ENCODE data around the gene GALNT7. TPM values are rescaled to one million over a fixed set of nuclear protein-coding genes. Genes with fewer than 3 reads are reported as not detected.

Gene GALNT7
- total RNA-seq, 4 donors from 2014 or later: 37.1 to 139 (median 96.4) TPM

- H3K4me3 ChIP-seq: peak overlapping the region; percentile 70 to 99 (median 85)
- peaks cover 0 to 24% (median 0%) of the 10 kb centered on the region in 4 donors for H3K4me1 ChIP-seq
- H3K27ac ChIP-seq: peak overlapping the region; percentile 88 to 98 (median 94)
- DNase-seq: peak in 2 of 3 donors; percentile 54 to 75
- TF ChIP-seq POLR2A (IDR thresholded peaks at IDR 0.05) (peak; percentile 16 to 27), CTCF (IDR thresholded peaks at IDR 0.05) (no peak)
- H3K36me3 ChIP-seq: no peaks in the 10 kb centered on the region
- H3K9me3 ChIP-seq: no peaks in the 10 kb centered on the region
- no peaks in the 10 kb centered on the region for H3K27me3 ChIP-seq
Measured at GRCh38 chr4:173167758-173168395, 734 bp upstream of the GALNT7 start.

GRCh38 chr4:173169178-173169427, 492 bp downstream of the GALNT7 start:
- Histone ChIP-seq H3K36me3 (no peaks in the 10 kb centered on the region), H3K4me3 (peak overlapping the region; percentile 70 to 99 (median 85)), H3K4me1 (peaks cover 0 to 33% (median 0%) of the 10 kb centered on the region in 4 donors), H3K27ac (peak overlapping the region; percentile 88 to 98 (median 94)), H3K9me3 (no peaks in the 10 kb centered on the region), H3K27me3 (no peaks in the 10 kb centered on the region)
- TF ChIP-seq POLR2A (IDR thresholded peaks at IDR 0.05): peak in 1 of 2 donors; percentile 44
- TF ChIP-seq CTCF (IDR thresholded peaks at IDR 0.05): no peak
- DNase-seq: no peak

GRCh38 chr4:173169428-173170181, 994 bp downstream of the GALNT7 start:
- peak; percentile 73 to 85 (median 77) for DNase-seq
- Histone ChIP-seq H3K9me3 (no peaks in the 10 kb centered on the region), H3K36me3 (no peaks in the 10 kb centered on the region), H3K27ac (peak overlapping the region; percentile 88 to 98 (median 94)), H3K27me3 (no peaks in the 10 kb centered on the region), H3K4me1 (peaks cover 0 to 38% (median 0%) of the 10 kb centered on the region in 4 donors), H3K4me3 (peak overlapping the region; percentile 70 to 99 (median 85))
- TF ChIP-seq CTCF (IDR thresholded peaks at IDR 0.05): no peak
- TF ChIP-seq POLR2A (IDR thresholded peaks at IDR 0.05): no peak

GRCh38 chr4:173170182-173170778, 1.7 kb downstream of the GALNT7 start:
- peaks cover 0 to 38% (median 0%) of the 10 kb centered on the region in 4 donors for H3K4me1 ChIP-seq
- H3K9me3 ChIP-seq: no peaks in the 10 kb centered on the region
- H3K27me3 ChIP-seq: no peaks in the 10 kb centered on the region
- H3K36me3 ChIP-seq: no peaks in the 10 kb centered on the region
- H3K4me3 ChIP-seq: peak overlapping the region; percentile 70 to 99 (median 85)
- TF ChIP-seq CTCF (IDR thresholded peaks at IDR 0.05): no peak
- TF ChIP-seq POLR2A (IDR thresholded peaks at IDR 0.05): no peak
- H3K27ac ChIP-seq: peak overlapping the region; percentile 88 to 98 (median 94)
- DNase-seq: no peak

- H3K4me3 ChIP-seq: no peak overlapping the region
- no peak for DNase-seq
- no peak overlapping the region for H3K27ac ChIP-seq
- TF ChIP-seq CTCF (IDR thresholded peaks at IDR 0.05): peak in 4 of 6 experiments; percentile 14 to 51 (median 41)
- TF ChIP-seq POLR2A (IDR thresholded peaks at IDR 0.05): no peak
- H3K27me3 ChIP-seq: no peaks in the 10 kb centered on the region
- H3K9me3 ChIP-seq: no peaks in the 10 kb centered on the region
- no peaks in the 10 kb centered on the region for H3K36me3 ChIP-seq
- H3K4me1 ChIP-seq: peaks cover 0 to 38% (median 0%) of the 10 kb centered on the region in 4 donors
Measured at GRCh38 chr4:173171098-173171497, 2.5 kb downstream of the GALNT7 start.

Data from Peyer's patch (tissue), 4 donors.